Transverse colon (tissue), 4 donors: ENCODE data around the gene MRPL27. TPM values are rescaled to one million over a fixed set of nuclear protein-coding genes. Genes with fewer than 3 reads are reported as not detected.
A peak's percentile ranks its signal among the peaks of the same experiment; 100 is the strongest.

Source experiments
- DNase-seq: peaks from one replicate; pipeline ENCODE4 v3.0.0-alpha.2; 2019
- H3K27ac ChIP-seq, 4 donors: fragments of 200-600 bp; sonication (generic); 2 replicates each; pipeline ENCODE4 v1.5.1; 2016 to 2018; ENCODE audit warnings: inconsistent platforms in 4 of 4
- H3K27me3 ChIP-seq: fragments of 200-600 bp; sonication (generic); 2 replicates; pipeline ENCODE4 v1.5.1; 2017; ENCODE audit warnings: inconsistent platforms
- H3K36me3 ChIP-seq, 4 donors: fragments of 200-600 bp; sonication (generic); 2 replicates each; pipeline ENCODE4 v1.5.1; 2017 to 2019; ENCODE audit warnings: inconsistent platforms in 4 of 4
- H3K4me1 ChIP-seq, 4 donors: fragments of 200-600 bp; sonication (generic); 2 replicates each; pipeline ENCODE4 v1.5.1; 2017 to 2020; ENCODE audit warnings: inconsistent platforms in 4 of 4
- H3K4me3 ChIP-seq, 4 donors: fragments of 200-600 bp; sonication (generic); 1 replicate in 1 of 4; 2 replicates in 3 of 4; pipeline versions ENCODE4 v1.5.1 to v1.6.1; 2017 to 2019; ENCODE audit warnings: inconsistent platforms in 4 of 4
- H3K9me3 ChIP-seq, 2 donors: fragments of 200-600 bp; sonication (generic); 2 replicates each; pipeline ENCODE4 v1.5.1; 2017 to 2019; ENCODE audit warnings: inconsistent platforms in 2 of 2
- CTCF ChIP-seq, 5 experiments: fragments of 200-600 bp in 3 of 5; fragments of 450-650 bp in 2 of 5; sonication (generic) in 3 of 5; IDR thresholded peaks; 1 replicate in 2 of 5; 2 replicates in 3 of 5; pipeline ENCODE4 v1.5.1; 2016 to 2017; ENCODE audit warnings: antibody characterized with exemption in 5 of 5, inconsistent platforms in 3 of 5, mild to moderate bottlenecking in 2 of 5, moderate library complexity in 1 of 5
- EP300 ChIP-seq: sonication (generic); formaldehyde crosslinking; IDR thresholded peaks from one replicate; pipeline ENCODE4 v1.6.1; 2017; ENCODE audit warnings: antibody characterized with exemption, low read depth
- POLR2A ChIP-seq: fragments of 450-650 bp; IDR thresholded peaks from one replicate; pipeline ENCODE4 v1.6.1; 2016; ENCODE audit warnings: antibody characterized with exemption, mild to moderate bottlenecking, moderate library complexity
- POLR2AphosphoS5 ChIP-seq, 3 donors: sonication (generic); formaldehyde crosslinking; IDR thresholded peaks; one replicate each; pipeline ENCODE4 v1.6.1; 2016; ENCODE audit warnings: antibody characterized with exemption in 3 of 3
- WGBS, 2 donors: methylation state at CpG; one replicate each; pipeline ENCODE4 v1.1.5; 2018; ENCODE audit warnings: low coverage in 1 of 2; 5-methylcytosine and 5-hydroxymethylcytosine counted together
- in situ Hi-C, 4 donors: fragments of 200-750 bp; cut with MboI; loops; one replicate each; pipeline versions ENCODE4 v1.15.0 to v1.15.1; 2017; ENCODE audit warnings: low sequenced_read_pairs in 3 of 4, low pct_ligation_motif_present in 1 of 4, low pct_unique_long_range_greater_than_20kb in 1 of 4
- intact Hi-C: fragments of 100-400 bp; cut with DNase I; formaldehyde crosslinking; loops from one replicate; pipeline ENCODE4 v1.15.1; 2023; ENCODE audit warnings: low total_unique reads
- total RNA-seq, 4 donors: library from RNA; depleted of rRNA; stranded (reverse); fragments of >200 nt; gene quantifications; one replicate each; pipeline ENCODE4 v1.1.0, GENCODE V29; 2016

MRPL27 gene
- total RNA-seq, 4 donors from 2014 or later = 4.9 to 97.5 (median 46.9) TPM

DNA sequence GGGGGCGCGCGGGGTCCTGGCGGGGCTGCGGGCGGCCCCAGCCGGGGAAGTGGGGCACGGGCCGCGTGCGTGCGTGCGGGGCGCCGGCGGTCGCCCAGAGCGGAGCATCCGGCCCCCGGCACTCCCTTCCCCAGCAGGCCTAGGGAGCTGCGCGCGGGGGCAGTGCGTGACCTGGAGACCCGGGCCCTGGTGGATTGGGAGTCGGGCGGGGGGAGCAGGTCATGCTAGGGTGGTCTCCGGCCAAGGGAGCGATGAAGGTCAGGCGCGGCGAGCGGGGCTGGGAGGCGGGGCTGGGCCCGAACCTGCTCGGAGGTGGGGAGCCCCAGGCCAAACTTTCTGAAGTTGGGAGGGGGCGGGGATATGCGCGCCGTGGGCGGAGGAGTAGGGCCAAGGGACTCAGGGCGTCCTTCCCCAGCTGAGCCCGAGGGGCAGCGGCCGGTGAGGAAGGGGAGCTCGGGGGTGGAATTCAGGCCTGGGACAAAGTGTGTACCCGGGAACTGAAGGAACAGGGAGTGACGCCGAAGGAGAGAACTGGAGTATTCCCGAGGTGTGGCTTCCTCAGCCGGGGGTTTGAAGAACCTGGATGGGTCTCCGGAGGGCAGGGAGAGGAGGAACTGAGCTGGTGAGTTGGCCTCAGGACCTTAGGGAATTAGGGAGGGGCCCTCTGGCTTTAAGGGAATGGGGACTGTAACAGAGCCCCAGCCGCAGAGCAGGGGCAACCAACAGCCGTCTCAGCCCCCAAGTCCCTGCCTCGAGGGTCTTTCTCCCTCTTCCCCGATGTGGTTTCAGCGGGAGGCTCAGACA lies 26.5 kb downstream of the MRPL27 start:
- peak; percentile 59 for DNase-seq
- no peaks in the 10 kb centered on the region for H3K27me3 ChIP-seq
- no peaks in the 10 kb centered on the region for H3K9me3 ChIP-seq
- peaks cover 4 to 33% (median 28%) of the 10 kb centered on the region in 4 donors for H3K4me1 ChIP-seq
- intact Hi-C loops (no loop called here), in situ Hi-C loops (no loop called here)
- H3K27ac ChIP-seq = peak overlapping the region; percentile 66 to 84 (median 82)
- H3K36me3 ChIP-seq = no peaks in the 10 kb centered on the region
- TF ChIP-seq POLR2A (peak; percentile 6), CTCF (IDR thresholded peaks at IDR 0.05) (no peak), EP300 (no peak), POLR2AphosphoS5 (IDR thresholded peaks at IDR 0.05) (peak in 1 of 3 donors; percentile 6)
- 4% methylated on average over 31 of the region's 57 CpGs; no CpG with 5 or more reads in 1 of the 2 donors for WGBS, 2 donors
- peak overlapping the region; percentile 61 to 97 (median 84) for H3K4me3 ChIP-seq

DNA sequence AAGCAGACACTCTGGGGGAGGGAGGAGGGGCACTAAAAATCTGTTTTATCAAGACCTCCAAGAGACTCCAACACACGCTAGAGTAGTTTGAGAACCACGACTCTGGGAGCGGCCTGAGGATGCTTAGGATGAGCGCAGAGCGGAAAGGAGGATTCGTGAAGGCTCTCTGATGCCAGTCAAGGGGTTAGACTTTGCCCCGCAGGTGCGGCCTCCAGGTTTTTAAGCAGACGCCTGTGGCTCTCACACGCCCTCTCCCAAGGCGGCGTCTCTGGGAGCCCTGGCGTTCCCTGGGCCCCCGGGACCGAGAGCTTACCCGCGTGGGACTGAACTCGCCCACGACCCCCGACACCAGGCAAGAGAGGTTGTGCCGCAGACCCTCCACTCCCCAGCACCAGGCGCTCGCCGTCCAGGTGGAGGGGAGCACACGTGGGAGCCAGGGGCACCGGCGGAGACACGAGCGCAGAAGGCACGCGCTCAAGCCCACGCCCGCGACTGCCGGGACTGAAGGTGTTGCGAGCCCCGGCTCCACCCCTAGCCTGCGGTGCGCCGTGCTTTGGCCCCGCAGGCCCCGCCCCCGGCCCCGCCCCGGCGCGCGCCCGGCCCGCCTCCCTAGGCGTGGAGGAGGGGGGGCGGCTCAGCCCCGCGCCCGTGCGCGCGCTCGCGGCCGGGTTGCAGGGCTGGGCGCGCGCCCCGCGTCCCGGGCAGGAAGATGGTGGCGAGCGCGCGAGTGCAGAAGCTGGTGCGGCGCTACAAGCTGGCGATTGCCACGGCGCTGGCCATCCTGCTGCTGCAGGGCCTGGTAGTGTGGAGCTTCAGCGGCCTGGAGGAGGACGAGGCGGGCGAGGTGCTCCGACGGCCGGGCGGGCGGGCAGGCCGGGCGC lies 27.3 kb downstream of the MRPL27 start, which contains the start of gene XYLT2:
TSS of gene XYLT2 (plus strand) at position 695 of the 881 bp plus-strand sequence. CDS start at position 710, 15 bp downstream.
- DNase-seq = peak; percentile 92
- Histone ChIP-seq H3K27ac (peak within 1 kb of the TSS; percentile 66 to 84 (median 82)), H3K36me3 (no peaks in the 10 kb centered on the region), H3K9me3 (no peaks in the 10 kb centered on the region), H3K27me3 (no peaks in the 10 kb centered on the region), H3K4me3 (peak within 1 kb of the TSS; percentile 61 to 97 (median 84)), H3K4me1 (peaks cover 4 to 33% (median 28%) of the 10 kb centered on the region in 4 donors)
- 4% methylated on average over 50 of the region's 87 CpGs; no CpG with 5 or more reads in 1 of the 2 donors for WGBS, 2 donors
- peak; percentile 43 for TF ChIP-seq POLR2A
- no peak for TF ChIP-seq EP300
- peak; percentile 53 to 63 (median 56) for TF ChIP-seq POLR2AphosphoS5 (IDR thresholded peaks at IDR 0.05)
- in situ Hi-C loops (no loop called here), intact Hi-C loops (no loop called here)

GRCh38 chr17:50344731-50345365 lies 28.1 kb downstream of the MRPL27 start:
- Histone ChIP-seq H3K4me1 (peaks cover 4 to 33% (median 28%) of the 10 kb centered on the region in 4 donors), H3K36me3 (no peaks in the 10 kb centered on the region), H3K27ac (peak overlapping the region in 3 of 4 donors; percentile 66 to 84 (median 83)), H3K27me3 (no peaks in the 10 kb centered on the region), H3K4me3 (no peak overlapping the region), H3K9me3 (no peaks in the 10 kb centered on the region)
- no peak for TF ChIP-seq POLR2AphosphoS5 (IDR thresholded peaks at IDR 0.05)
- no peak for TF ChIP-seq CTCF (IDR thresholded peaks at IDR 0.05)
- TF ChIP-seq EP300 = no peak
- no peak for TF ChIP-seq POLR2A
- no peak for DNase-seq
- WGBS, 2 donors = 39 to 48% methylated on average over 7 to 13 of the region's 13 CpGs
- in situ Hi-C loops (no loop called here), intact Hi-C loops (no loop called here)

DNA sequence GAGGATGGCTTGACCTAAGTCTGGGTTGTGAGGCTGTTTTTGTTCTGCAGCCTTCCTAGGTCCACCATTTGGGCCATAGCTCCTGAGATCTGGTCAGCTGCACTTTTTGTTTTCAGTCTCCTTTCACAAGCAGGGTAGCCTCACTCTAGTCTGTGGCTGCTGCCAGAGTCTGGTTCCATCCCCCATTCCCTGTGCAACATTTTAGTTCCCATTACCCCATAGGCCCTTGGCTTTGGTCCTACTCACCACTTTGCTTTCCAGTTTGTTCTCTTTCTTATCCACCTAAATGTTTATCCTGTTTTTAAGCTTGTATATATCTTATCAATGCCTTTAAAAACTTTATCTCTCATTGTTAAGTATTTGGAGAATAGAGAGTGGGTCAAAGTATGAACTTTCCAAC lies 33.6 kb downstream of the MRPL27 start:
- in situ Hi-C loops = no loop called here
- DNase-seq = no peak

More for the DNA sequence above, 33.6 kb downstream of the MRPL27 start:
- H3K4me3 ChIP-seq = no peak overlapping the region
- H3K9me3 ChIP-seq = no peaks in the 10 kb centered on the region
- TF ChIP-seq POLR2AphosphoS5 (IDR thresholded peaks at IDR 0.05) (no peak), POLR2A (no peak), CTCF (IDR thresholded peaks at IDR 0.05) (no peak), EP300 (no peak)
- H3K4me1 ChIP-seq = peaks cover 0 to under 1% (median 0%) of the 10 kb centered on the region in 4 donors
- no peak overlapping the region for H3K27ac ChIP-seq
- H3K27me3 ChIP-seq = no peaks in the 10 kb centered on the region
- H3K36me3 ChIP-seq = no peaks in the 10 kb centered on the region
- intact Hi-C loops = loop anchor here (10.0 kb wide), 1 partner anchor 625 kb away; no protein-coding TSS in a partner anchor
